NCI-H446 treated with DMSO at 0.1 percent for 48 hours (cell line): Measurements from ENCODE around the gene VPS52.

Experiments used
- DNase-seq: peaks from one replicate; lab custom pipeline; 2025; lab: John Stamatoyannopoulos, UW

Gene VPS52

GRCh38 chr6:33271468-33272274 is at the start of gene VPS52, which contains the start of gene RPS18:
Gene VPS52, minus strand, starts transcription at chr6:33271876. Its CDS starts 201 bp downstream, at chr6:33271675.
Gene RPS18, plus strand, starts transcription at chr6:33272075. Its CDS starts 45 bp downstream, at chr6:33272120.
- peak; percentile 97 for DNase-seq

- DNase-seq = no peak
Observed at GRCh38 chr6:33321227-33321626, 49.6 kb upstream of the VPS52 start.

- DNase-seq = no peak
Observed at GRCh38 chr6:33320315-33321181, 48.9 kb upstream of the VPS52 start.

GRCh38 chr6:33319939-33320314 is 48.3 kb upstream of the VPS52 start:
- no peak for DNase-seq

- no peak for DNase-seq
Observed at GRCh38 chr6:33318426-33319073, 46.9 kb upstream of the VPS52 start.

GRCh38 chr6:33317669-33318425 is 46.2 kb upstream of the VPS52 start, which contains the start of gene ZBTB22:
Gene ZBTB22, minus strand, starts transcription at chr6:33317744. Its CDS starts 828 bp downstream, at chr6:33316916.
- peak; percentile 93 for DNase-seq

- no peak for DNase-seq
Observed at GRCh38 chr6:33317419-33317668, 45.7 kb upstream of the VPS52 start.

GRCh38 chr6:33316603-33317418 is 45.1 kb upstream of the VPS52 start:
- DNase-seq = no peak

- no peak for DNase-seq
Observed at GRCh38 chr6:33315793-33316602, 44.3 kb upstream of the VPS52 start.

- no peak for DNase-seq
Observed at GRCh38 chr6:33314943-33315792, 43.5 kb upstream of the VPS52 start.

GRCh38 chr6:33314515-33314942 is 42.9 kb upstream of the VPS52 start:
- no peak for DNase-seq

- DNase-seq = no peak
Observed at GRCh38 chr6:33313709-33314514, 42.2 kb upstream of the VPS52 start, which contains the start of gene TAPBP. Gene TAPBP, minus strand, starts transcription at chr6:33314078. Its CDS starts 37 bp downstream, at chr6:33314041.

GRCh38 chr6:33313105-33313708 is 41.5 kb upstream of the VPS52 start:
- no peak for DNase-seq

- DNase-seq = no peak
Observed at GRCh38 chr6:33312361-33313104, 40.9 kb upstream of the VPS52 start.

GRCh38 chr6:33306356-33306755 is 34.7 kb upstream of the VPS52 start:
- no peak for DNase-seq

- DNase-seq = no peak
Observed at GRCh38 chr6:33305052-33305451, 33.4 kb upstream of the VPS52 start.

GRCh38 chr6:33304216-33304615 is 32.5 kb upstream of the VPS52 start:
- no peak for DNase-seq
